ENCODE data around the gene NLRC5. TPM values are rescaled to one million over a fixed set of nuclear protein-coding genes. Genes with fewer than 3 reads are reported as not detected.
"Not testable (repeated sequence)": the region's sequence is repeated elsewhere in the genome, so short reads cannot be mapped to it uniquely, and the experiment has no call there.

NLRC5 gene
- total RNA-seq, 6 donors from 2014 or later: 29.2 to 361 (median 52.7) TPM

- ATAC-seq (ENCODE audit: low FRiP score in 2 of 2) (no peak), DNase-seq (no peak)
- Histone ChIP-seq H3K4me3 (no peak overlapping the region), H3K9me3 (no peaks in the 10 kb centered on the region), H3K36me3 (no peaks in the 10 kb centered on the region), H3K27me3 (no peaks in the 10 kb centered on the region), H3K27ac (peak overlapping the region in 3 of 4 donors; percentile 1 to 50 (median 4)), H3K4me1 (peaks cover 24 to 44% (median 36%) of the 10 kb centered on the region in 4 donors)
- TF ChIP-seq POLR2A (IDR thresholded peaks at IDR 0.05): no peak
- TF ChIP-seq CTCF (IDR thresholded peaks at IDR 0.05): no peak
- no peak for TF ChIP-seq EP300 (IDR thresholded peaks at IDR 0.05)
- TF ChIP-seq POLR2AphosphoS5 (IDR thresholded peaks at IDR 0.05): no peak
- 100% methylated on average over 2 of the region's 2 CpGs; no CpG with 5 or more reads in 1 of the 2 donors for WGBS, 2 donors
Observed at GRCh38 chr16:56985962-56986360, 3.4 kb upstream of the NLRC5 start.

- Histone ChIP-seq H3K4me3 (no peak overlapping the region), H3K27me3 (no peaks in the 10 kb centered on the region), H3K9me3 (no peaks in the 10 kb centered on the region), H3K36me3 (no peaks in the 10 kb centered on the region), H3K4me1 (peaks cover 25 to 46% (median 37%) of the 10 kb centered on the region in 4 donors), H3K27ac (peak overlapping the region in 3 of 4 donors; percentile 4 to 50 (median 20))
- no peak for TF ChIP-seq EP300 (IDR thresholded peaks at IDR 0.05)
- TF ChIP-seq POLR2AphosphoS5 (IDR thresholded peaks at IDR 0.05): no peak
- TF ChIP-seq POLR2A (IDR thresholded peaks at IDR 0.05): no peak
- no peak for TF ChIP-seq CTCF (IDR thresholded peaks at IDR 0.05)
- WGBS, 2 donors: 62% methylated on average over 1 of the region's 1 CpG; no CpG with 5 or more reads in 1 of the 2 donors
- ATAC-seq (ENCODE audit: low FRiP score in 2 of 2) (no peak), DNase-seq (no peak)
Observed at GRCh38 chr16:56986361-56986760, 3.0 kb upstream of the NLRC5 start.

GRCh38 chr16:56986908-56987307 lies 2.4 kb upstream of the NLRC5 start:
- not testable (repeated sequence) for H3K9me3 ChIP-seq; DNase-seq; H3K36me3 ChIP-seq; H3K4me3 ChIP-seq; H3K27me3 ChIP-seq; ATAC-seq (ENCODE audit: low FRiP score in 2 of 2)
- peaks cover 25 to 47% (median 39%) of the 10 kb centered on the region in 4 donors for H3K4me1 ChIP-seq
- WGBS, 2 donors: 81 to 85% methylated on average over 4 of the region's 4 CpGs
- peak overlapping the region in 2 of 4 donors; percentile 4 to 20 for H3K27ac ChIP-seq

- H3K9me3 ChIP-seq: no peaks in the 10 kb centered on the region
- TF ChIP-seq CTCF (IDR thresholded peaks at IDR 0.05) (no peak), POLR2A (IDR thresholded peaks at IDR 0.05) (no peak), POLR2AphosphoS5 (IDR thresholded peaks at IDR 0.05) (no peak), EP300 (IDR thresholded peaks at IDR 0.05) (no peak)
- no peaks in the 10 kb centered on the region for H3K36me3 ChIP-seq
- peak overlapping the region in 3 of 4 donors; percentile 20 to 93 (median 92) for H3K27ac ChIP-seq
- ATAC-seq (ENCODE audit: low FRiP score in 2 of 2) (no peak), DNase-seq (no peak)
- peaks cover 31 to 54% (median 42%) of the 10 kb centered on the region in 4 donors for H3K4me1 ChIP-seq
- no peak overlapping the region for H3K4me3 ChIP-seq
- no peaks in the 10 kb centered on the region for H3K27me3 ChIP-seq
- 88 to 91% methylated on average over 2 of the region's 2 CpGs for WGBS, 2 donors
Observed at GRCh38 chr16:56987692-56988091, 1.7 kb upstream of the NLRC5 start.

GRCh38 chr16:56988161-56988947 lies 1.0 kb upstream of the NLRC5 start:
- DNase-seq (no peak), ATAC-seq (ENCODE audit: low FRiP score in 2 of 2) (no peak)
- Histone ChIP-seq H3K4me1 (peaks cover 31 to 58% (median 43%) of the 10 kb centered on the region in 4 donors), H3K36me3 (no peaks in the 10 kb centered on the region), H3K9me3 (no peaks in the 10 kb centered on the region), H3K27me3 (no peaks in the 10 kb centered on the region), H3K4me3 (peak overlapping the region; percentile 69 to 81 (median 74)), H3K27ac (peak overlapping the region; percentile 76 to 93 (median 91))
- 83 to 89% methylated on average over 4 to 5 of the region's 6 CpGs for WGBS, 2 donors
- TF ChIP-seq EP300 (IDR thresholded peaks at IDR 0.05) (no peak), POLR2A (IDR thresholded peaks at IDR 0.05) (no peak), CTCF (IDR thresholded peaks at IDR 0.05) (no peak), POLR2AphosphoS5 (IDR thresholded peaks at IDR 0.05) (no peak)
